ENCODE measurements around the gene TRPM3. TPM values are rescaled to one million over a fixed set of nuclear protein-coding genes. Genes with fewer than 3 reads are reported as not detected.

The TRPM3 gene
- polyA plus RNA-seq, 6 donors from 2014 or later, result not detected

- Mint-ChIP-seq H3K4me3 (no peak overlapping the region), H3K4me1 (peaks cover 0 to 4% (median 0%) of the 10 kb centered on the region in 3 donors), H3K27me3 (peaks cover 0 to 8% (median 5%) of the 10 kb centered on the region in 3 donors), H3K27ac (no peak overlapping the region), H3K9me3 (peaks cover 0 to 4% (median 0%) of the 10 kb centered on the region in 7 donors), H3K36me3 (no peaks in the 10 kb centered on the region)
- DNase-seq (no peak), ATAC-seq (ENCODE audit: low read depth in 2 of 2) (no peak)
These were observed 173.9 kb downstream of the TRPM3 start for GRCh38 chr9:70947511-70947910.

DNA sequence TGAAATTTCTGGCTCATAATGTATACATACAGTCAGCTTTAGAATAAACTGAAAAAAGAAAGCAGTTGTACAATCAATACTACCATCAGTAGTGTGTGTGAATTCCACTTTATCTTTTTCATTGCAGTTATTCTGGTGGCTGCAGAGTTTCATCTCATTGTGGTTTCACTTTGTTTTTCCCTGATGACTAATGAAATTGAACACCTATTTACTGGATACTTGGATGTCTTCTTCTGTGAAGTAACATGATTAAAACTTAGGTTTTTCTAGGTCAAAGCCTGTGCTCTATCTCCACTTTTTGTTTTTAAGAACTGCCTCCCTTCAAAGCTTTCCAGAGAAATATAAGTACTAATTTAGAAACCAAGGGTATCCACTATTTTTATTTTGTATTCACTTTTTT is 174.3 kb downstream of the TRPM3 start:
- H3K27ac Mint-ChIP-seq, result no peak overlapping the region
- H3K36me3 Mint-ChIP-seq, result no peaks in the 10 kb centered on the region
- DNase-seq, result no peak
- H3K27me3 Mint-ChIP-seq, result peaks cover 0 to 10% (median 5%) of the 10 kb centered on the region in 3 donors
- no peak overlapping the region for H3K4me3 Mint-ChIP-seq
- peaks cover 0 to 2% (median 0%) of the 10 kb centered on the region in 7 donors for H3K9me3 Mint-ChIP-seq
- peaks cover 0 to 4% (median 0%) of the 10 kb centered on the region in 3 donors for H3K4me1 Mint-ChIP-seq
- ATAC-seq (ENCODE audit: low read depth in 2 of 2), result no peak

DNA sequence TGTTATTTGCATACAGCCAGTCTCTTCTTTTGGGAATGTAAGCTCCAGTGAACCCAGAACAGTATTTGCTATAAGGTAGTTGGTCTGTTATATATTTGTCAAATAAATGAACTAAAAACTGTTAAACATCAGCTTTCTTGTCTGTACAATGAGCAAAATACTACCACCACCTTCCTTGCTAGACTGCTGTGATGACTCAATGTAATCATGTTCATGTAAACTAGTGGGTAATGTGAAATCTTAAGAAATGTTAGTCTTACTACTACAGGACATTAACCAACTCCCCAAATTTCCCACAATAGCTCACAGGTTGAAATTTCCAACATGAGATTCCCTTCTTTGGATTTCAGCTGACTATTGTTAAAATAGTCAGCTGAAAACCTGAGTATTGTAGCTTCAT is 176.1 kb downstream of the TRPM3 start:
- H3K4me3 Mint-ChIP-seq, result no peak overlapping the region
- peaks cover 0 to 12% (median 5%) of the 10 kb centered on the region in 3 donors for H3K27me3 Mint-ChIP-seq
- no peak overlapping the region for H3K27ac Mint-ChIP-seq
- peaks cover 0 to 2% (median 0%) of the 10 kb centered on the region in 7 donors for H3K9me3 Mint-ChIP-seq
- peaks cover 0 to 4% (median 0%) of the 10 kb centered on the region in 3 donors for H3K4me1 Mint-ChIP-seq
- no peak for DNase-seq
- no peak for ATAC-seq (ENCODE audit: low read depth in 2 of 2)
- H3K36me3 Mint-ChIP-seq, result no peaks in the 10 kb centered on the region

DNA sequence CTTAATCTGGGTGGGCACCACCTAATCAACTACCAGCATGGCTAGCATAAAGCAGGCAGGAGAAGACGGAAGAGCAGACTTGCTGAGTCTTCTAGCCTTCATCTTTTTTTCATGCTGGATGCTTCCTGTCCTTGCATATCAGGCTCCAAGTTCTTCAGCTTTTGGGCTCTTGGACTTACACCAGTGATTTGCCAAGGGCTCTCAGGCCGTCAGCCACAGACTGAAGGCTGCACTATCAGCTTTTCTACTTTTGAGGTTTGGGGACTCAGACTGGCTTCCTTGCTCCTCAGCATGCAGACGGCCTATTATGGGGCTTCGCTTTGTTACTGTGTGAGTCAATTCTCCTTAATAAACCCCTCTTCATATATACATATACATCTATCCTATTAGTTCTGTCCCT is 180.2 kb downstream of the TRPM3 start:
- no peaks in the 10 kb centered on the region for H3K36me3 Mint-ChIP-seq
- no peak overlapping the region for H3K4me3 Mint-ChIP-seq
- H3K4me1 Mint-ChIP-seq, result no peaks in the 10 kb centered on the region
- peaks cover 0 to 8% (median 5%) of the 10 kb centered on the region in 3 donors for H3K27me3 Mint-ChIP-seq
- H3K27ac Mint-ChIP-seq, result no peak overlapping the region
- DNase-seq, result no peak
- H3K9me3 Mint-ChIP-seq, result no peaks in the 10 kb centered on the region
- no peak for ATAC-seq (ENCODE audit: low read depth in 2 of 2)

- Mint-ChIP-seq H3K9me3 (no peaks in the 10 kb centered on the region), H3K36me3 (no peaks in the 10 kb centered on the region), H3K4me3 (no peak overlapping the region), H3K4me1 (no peaks in the 10 kb centered on the region), H3K27ac (no peak overlapping the region), H3K27me3 (peaks cover 0 to 8% (median 2%) of the 10 kb centered on the region in 3 donors)
- no peak for ATAC-seq (ENCODE audit: low read depth in 2 of 2)
- DNase-seq, result no peak
These were observed 180.8 kb downstream of the TRPM3 start for GRCh38 chr9:70940605-70941004.

- ATAC-seq (ENCODE audit: low read depth in 2 of 2) (no peak), DNase-seq (no peak)
- Mint-ChIP-seq H3K27me3 (no peaks in the 10 kb centered on the region), H3K4me3 (no peak overlapping the region), H3K27ac (no peak overlapping the region), H3K36me3 (no peaks in the 10 kb centered on the region), H3K9me3 (no peaks in the 10 kb centered on the region), H3K4me1 (no peaks in the 10 kb centered on the region)
These were observed 184.9 kb downstream of the TRPM3 start for GRCh38 chr9:70936536-70936935.

DNA sequence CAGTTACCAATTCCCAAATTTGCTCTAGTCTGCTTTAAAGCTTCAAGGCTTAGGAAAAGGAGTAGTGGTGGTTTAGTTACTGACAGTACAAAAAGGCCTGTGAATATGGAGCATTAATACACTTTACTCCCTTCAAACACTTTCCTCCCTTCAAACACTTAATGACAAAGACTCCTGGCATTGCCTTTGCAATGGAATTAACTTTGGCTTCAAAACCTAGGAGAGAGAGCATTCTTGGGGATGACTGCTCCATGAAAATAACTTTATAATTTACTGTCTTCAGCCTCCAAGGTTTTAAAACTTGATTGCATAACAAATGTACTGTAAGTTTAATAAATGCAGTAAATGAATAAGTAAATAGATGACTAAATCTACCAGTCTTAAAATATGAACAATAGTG is 185.6 kb downstream of the TRPM3 start:
- no peak overlapping the region for H3K27ac Mint-ChIP-seq

GRCh38 chr9:70934642-70935041 is 186.8 kb downstream of the TRPM3 start:
- Mint-ChIP-seq H3K4me3 (no peak overlapping the region), H3K27ac (no peak overlapping the region), H3K27me3 (no peaks in the 10 kb centered on the region), H3K4me1 (no peaks in the 10 kb centered on the region), H3K36me3 (no peaks in the 10 kb centered on the region), H3K9me3 (no peaks in the 10 kb centered on the region)
- DNase-seq (no peak), ATAC-seq (ENCODE audit: low read depth in 2 of 2) (no peak)

More for the DNA sequence above, 185.6 kb downstream of the TRPM3 start:
- H3K9me3 Mint-ChIP-seq, result no peaks in the 10 kb centered on the region
- no peaks in the 10 kb centered on the region for H3K27me3 Mint-ChIP-seq
- DNase-seq (no peak), ATAC-seq (ENCODE audit: low read depth in 2 of 2) (no peak)
- H3K4me1 Mint-ChIP-seq, result no peaks in the 10 kb centered on the region
- H3K36me3 Mint-ChIP-seq, result no peaks in the 10 kb centered on the region
- no peak overlapping the region for H3K4me3 Mint-ChIP-seq

- H3K4me3 Mint-ChIP-seq, result no peak overlapping the region
- H3K27ac Mint-ChIP-seq, result no peak overlapping the region
- peaks cover 0 to 1% (median 0%) of the 10 kb centered on the region in 7 donors for H3K9me3 Mint-ChIP-seq
- H3K36me3 Mint-ChIP-seq, result no peaks in the 10 kb centered on the region
- H3K27me3 Mint-ChIP-seq, result peaks cover 0 to 3% (median 0%) of the 10 kb centered on the region in 3 donors
- H3K4me1 Mint-ChIP-seq, result no peaks in the 10 kb centered on the region
- no peak for DNase-seq
- ATAC-seq (ENCODE audit: low read depth in 2 of 2), result no peak
These were observed 188.1 kb downstream of the TRPM3 start for GRCh38 chr9:70933321-70933720.

DNA sequence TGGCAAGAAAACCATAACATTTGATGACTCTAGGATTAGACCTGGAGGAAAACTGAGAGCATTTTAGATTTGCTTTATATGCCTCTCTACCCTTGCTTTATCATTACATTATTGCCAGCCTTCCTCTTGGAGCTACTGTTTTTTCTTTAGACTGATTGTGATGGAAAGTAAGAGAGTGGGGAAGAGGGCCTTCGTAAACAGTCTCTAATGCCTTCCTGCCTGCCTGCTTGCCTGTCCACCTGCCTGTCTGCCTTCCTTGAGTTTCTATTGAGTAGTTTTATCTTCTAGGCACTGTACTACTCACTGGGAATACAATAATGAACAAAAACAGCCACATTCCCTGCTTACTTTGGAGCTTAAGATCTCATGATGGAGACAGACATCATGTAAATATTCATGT is 189.3 kb downstream of the TRPM3 start:
- Mint-ChIP-seq H3K4me3 (no peak overlapping the region), H3K9me3 (peaks cover 0 to 1% (median 0%) of the 10 kb centered on the region in 7 donors), H3K4me1 (no peaks in the 10 kb centered on the region), H3K36me3 (no peaks in the 10 kb centered on the region), H3K27me3 (peaks cover 0 to 5% (median 0%) of the 10 kb centered on the region in 3 donors), H3K27ac (no peak overlapping the region)
- DNase-seq (no peak), ATAC-seq (ENCODE audit: low read depth in 2 of 2) (no peak)

DNA sequence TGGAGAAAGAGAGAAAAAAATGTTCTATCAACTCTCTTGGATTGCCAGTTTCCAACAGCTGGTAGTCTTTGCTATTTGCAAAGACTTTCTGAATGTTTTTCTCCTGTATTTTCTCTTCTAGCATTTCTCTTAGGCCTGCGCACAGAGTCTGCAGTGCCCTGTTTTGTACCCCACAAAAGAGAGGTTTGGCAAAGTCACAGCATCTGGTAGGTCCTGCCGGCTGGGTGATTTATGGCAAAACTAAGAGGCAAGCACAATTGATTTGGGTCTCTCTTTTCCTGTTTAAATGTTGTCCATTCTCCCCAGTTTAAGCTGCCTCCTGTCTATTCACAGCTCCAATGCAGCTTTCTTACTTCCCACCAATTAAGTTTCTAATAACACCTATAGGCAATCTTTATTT is 193.9 kb downstream of the TRPM3 start:
- ATAC-seq (ENCODE audit: low read depth in 2 of 2), result no peak
- DNase-seq, result no peak
- Mint-ChIP-seq H3K27me3 (peaks cover 0 to 5% (median 0%) of the 10 kb centered on the region in 3 donors), H3K4me1 (no peaks in the 10 kb centered on the region), H3K9me3 (peaks cover 0 to 1% (median 0%) of the 10 kb centered on the region in 7 donors), H3K36me3 (no peaks in the 10 kb centered on the region), H3K27ac (no peak overlapping the region), H3K4me3 (no peak overlapping the region)

GRCh38 chr9:70924895-70925547 is 196.4 kb downstream of the TRPM3 start:
- Mint-ChIP-seq H3K9me3 (peaks cover 0 to 1% (median 0%) of the 10 kb centered on the region in 7 donors), H3K36me3 (no peaks in the 10 kb centered on the region), H3K27me3 (peaks cover 0 to 5% (median 0%) of the 10 kb centered on the region in 3 donors), H3K4me3 (no peak overlapping the region), H3K4me1 (no peaks in the 10 kb centered on the region), H3K27ac (no peak overlapping the region)
- DNase-seq (no peak), ATAC-seq (ENCODE audit: low read depth in 2 of 2) (peak in 1 of 2 donors; percentile 32)

DNA sequence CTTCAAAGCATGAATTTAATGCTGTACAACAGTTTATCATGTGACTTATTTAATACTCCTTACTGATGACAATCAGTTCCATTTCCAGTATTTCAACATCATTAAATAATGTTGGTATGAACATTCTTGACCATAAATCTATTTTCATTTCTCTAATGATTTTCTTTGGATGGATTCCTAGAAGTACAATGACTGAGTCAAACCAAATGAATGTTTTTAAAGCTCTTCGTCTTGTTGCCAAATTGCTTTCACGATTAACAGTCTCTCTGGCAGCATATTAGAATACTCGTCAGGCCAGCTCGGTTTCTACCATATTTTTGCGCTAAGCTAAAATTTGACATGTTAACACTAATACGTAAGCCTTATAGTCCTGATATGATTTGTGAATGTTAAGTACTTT is 197.0 kb downstream of the TRPM3 start:
- ATAC-seq (ENCODE audit: low read depth in 2 of 2), result no peak
- no peak for DNase-seq
- H3K9me3 Mint-ChIP-seq, result peaks cover 0 to 1% (median 0%) of the 10 kb centered on the region in 7 donors
- H3K4me3 Mint-ChIP-seq, result no peak overlapping the region
- peaks cover 0 to 5% (median 0%) of the 10 kb centered on the region in 3 donors for H3K27me3 Mint-ChIP-seq
- H3K27ac Mint-ChIP-seq, result no peak overlapping the region
- no peaks in the 10 kb centered on the region for H3K4me1 Mint-ChIP-seq
- no peaks in the 10 kb centered on the region for H3K36me3 Mint-ChIP-seq

GRCh38 chr9:70923961-70924360 is 197.5 kb downstream of the TRPM3 start:
- Mint-ChIP-seq H3K27ac (no peak overlapping the region), H3K36me3 (no peaks in the 10 kb centered on the region), H3K4me1 (no peaks in the 10 kb centered on the region), H3K27me3 (peaks cover 0 to 5% (median 0%) of the 10 kb centered on the region in 3 donors), H3K4me3 (no peak overlapping the region), H3K9me3 (peaks cover 0 to 1% (median 0%) of the 10 kb centered on the region in 7 donors)
- DNase-seq (no peak), ATAC-seq (ENCODE audit: low read depth in 2 of 2) (no peak)
